Mesodermal cell (in vitro differentiated cells): ENCODE results near the gene CLNK. TPM values are rescaled to one million over a fixed set of nuclear protein-coding genes. Genes with fewer than 3 reads are reported as not detected.

ENCODE experiments used
- H3K27ac ChIP-seq: 2 replicates; pipeline ENCODE4 v1.7.0; 2013; ENCODE audit warnings: mild to moderate bottlenecking, low read depth, low read length, moderate library complexity; ENCODE audit not compliant: severe bottlenecking
- H3K36me3 ChIP-seq: 2 replicates; pipeline ENCODE4 v1.7.1; 2013; ENCODE audit warnings: mild to moderate bottlenecking, low read length, moderate library complexity; ENCODE audit not compliant: control insufficient read depth, insufficient read depth
- H3K4me1 ChIP-seq: one replicate; pipeline ENCODE4 v1.7.1; 2013; ENCODE audit warnings: mild to moderate bottlenecking, low read length; ENCODE audit not compliant: insufficient read depth, control insufficient read depth, poor library complexity, severe bottlenecking
- H3K4me3 ChIP-seq: 2 replicates; pipeline ENCODE4 v1.7.0; 2013; ENCODE audit warnings: low read length, control low read depth, mild to moderate bottlenecking; ENCODE audit not compliant: insufficient read depth, poor library complexity, severe bottlenecking; ENCODE audit errors: extremely low read depth
- H3K9me3 ChIP-seq: 2 replicates; pipeline ENCODE4 v1.7.1; 2013; ENCODE audit warnings: mild to moderate bottlenecking, low read length, moderate library complexity; ENCODE audit not compliant: control insufficient read depth
- WGBS, 2 experiments: methylation state at CpG; one replicate each; pipeline ENCODE4 v1.1.5; 2013; ENCODE audit warnings: missing lambda C conversion rate in 2 of 2; ENCODE audit not compliant: insufficient coverage in 2 of 2; 5-methylcytosine and 5-hydroxymethylcytosine counted together
- polyA plus RNA-seq, 2 experiments: library from polyadenylated mRNA; stranded (reverse); fragments of 50-300 nt; gene quantifications; one replicate each; pipeline ENCODE4 v1.2.3, GENCODE V29; 2013

The CLNK gene
- not detected for polyA plus RNA-seq (2013, experiment 1 of 2)
- polyA plus RNA-seq (2013, experiment 2 of 2): not detected

- Histone ChIP-seq H3K9me3 (no peaks in the 10 kb centered on the region), H3K4me3 (no peak within 1 kb of the TSS), H3K27ac (no peak within 1 kb of the TSS), H3K36me3 (no peaks in the 10 kb centered on the region), H3K4me1 (peaks cover 4% of the 10 kb centered on the region)
- 92 to 93% methylated on average over 7 to 8 of the region's 8 CpGs for WGBS, 2 experiments
Measured at GRCh38 chr4:10684631-10685030, at the start of gene CLNK. TSS of gene CLNK (minus strand) at chr4:10684768. CDS start at chr4:10667869, 16,899 bp downstream.

GRCh38 chr4:10733481-10734062, 49.0 kb upstream of the CLNK start:
- H3K27ac ChIP-seq: no peak overlapping the region
- WGBS, 2 experiments: no CpG with 5 or more reads among the region's 1 CpG
- no peaks in the 10 kb centered on the region for H3K36me3 ChIP-seq
- no peaks in the 10 kb centered on the region for H3K9me3 ChIP-seq
- H3K4me1 ChIP-seq: peaks cover 3% of the 10 kb centered on the region
- H3K4me3 ChIP-seq: no peak overlapping the region

- H3K4me1 ChIP-seq: peaks cover 3% of the 10 kb centered on the region
- H3K9me3 ChIP-seq: no peaks in the 10 kb centered on the region
- WGBS, 2 experiments: 72 to 89% methylated on average over 2 of the region's 5 CpGs
- H3K27ac ChIP-seq: no peak overlapping the region
- H3K4me3 ChIP-seq: no peak overlapping the region
- H3K36me3 ChIP-seq: no peaks in the 10 kb centered on the region
Measured at GRCh38 chr4:10732914-10733415, 48.4 kb upstream of the CLNK start.

- Histone ChIP-seq H3K27ac (no peak overlapping the region), H3K4me3 (no peak overlapping the region), H3K9me3 (no peaks in the 10 kb centered on the region), H3K36me3 (no peaks in the 10 kb centered on the region), H3K4me1 (peaks cover 3% of the 10 kb centered on the region)
- 92 to 100% methylated on average over 1 to 2 of the region's 3 CpGs for WGBS, 2 experiments
Measured at GRCh38 chr4:10732235-10732913, 47.8 kb upstream of the CLNK start.

GRCh38 chr4:10731690-10732089, 47.1 kb upstream of the CLNK start:
- no peaks in the 10 kb centered on the region for H3K9me3 ChIP-seq

GRCh38 chr4:10731162-10731561, 46.6 kb upstream of the CLNK start:
- 85 to 88% methylated on average over 2 to 4 of the region's 4 CpGs for WGBS, 2 experiments
- no peaks in the 10 kb centered on the region for H3K9me3 ChIP-seq
- H3K27ac ChIP-seq: no peak overlapping the region

More at GRCh38 chr4:10731690-10732089, 47.1 kb upstream of the CLNK start:
- H3K36me3 ChIP-seq: no peaks in the 10 kb centered on the region
- H3K4me3 ChIP-seq: no peak overlapping the region
- no peak overlapping the region for H3K27ac ChIP-seq
- peaks cover 3% of the 10 kb centered on the region for H3K4me1 ChIP-seq
- WGBS, 2 experiments: 80 to 92% methylated on average over 2 of the region's 3 CpGs

GRCh38 chr4:10730590-10730989, 46.0 kb upstream of the CLNK start:
- Histone ChIP-seq H3K4me1 (peaks cover 3% of the 10 kb centered on the region), H3K36me3 (no peaks in the 10 kb centered on the region), H3K9me3 (no peaks in the 10 kb centered on the region), H3K27ac (no peak overlapping the region), H3K4me3 (no peak overlapping the region)
- 93 to 100% methylated on average over 4 of the region's 7 CpGs for WGBS, 2 experiments

More at GRCh38 chr4:10731162-10731561, 46.6 kb upstream of the CLNK start:
- Histone ChIP-seq H3K4me3 (no peak overlapping the region), H3K36me3 (no peaks in the 10 kb centered on the region), H3K4me1 (peaks cover 3% of the 10 kb centered on the region)

- WGBS, 2 experiments: 83 to 88% methylated on average over 3 to 4 of the region's 4 CpGs
- no peak overlapping the region for H3K27ac ChIP-seq
- no peak overlapping the region for H3K4me3 ChIP-seq
- no peaks in the 10 kb centered on the region for H3K36me3 ChIP-seq
- H3K9me3 ChIP-seq: no peaks in the 10 kb centered on the region
- H3K4me1 ChIP-seq: peaks cover 3% of the 10 kb centered on the region
Measured at GRCh38 chr4:10730019-10730418, 45.5 kb upstream of the CLNK start.

GRCh38 chr4:10729366-10729765, 44.8 kb upstream of the CLNK start:
- Histone ChIP-seq H3K4me1 (peaks cover 3% of the 10 kb centered on the region), H3K27ac (no peak overlapping the region), H3K4me3 (no peak overlapping the region), H3K9me3 (no peaks in the 10 kb centered on the region), H3K36me3 (no peaks in the 10 kb centered on the region)
- 100% methylated on average over 1 of the region's 2 CpGs for WGBS, 2 experiments

GRCh38 chr4:10728016-10728415, 43.4 kb upstream of the CLNK start:
- 100% methylated on average over 2 of the region's 4 CpGs for WGBS, 2 experiments
- H3K27ac ChIP-seq: no peak overlapping the region
- H3K4me1 ChIP-seq: peaks cover 3% of the 10 kb centered on the region
- no peaks in the 10 kb centered on the region for H3K36me3 ChIP-seq
- no peak overlapping the region for H3K4me3 ChIP-seq
- H3K9me3 ChIP-seq: no peaks in the 10 kb centered on the region
